Measurements from ENCODE around the gene PAGE2B.
"Not testable (repeated sequence)": the region's sequence is repeated elsewhere in the genome, so short reads cannot be mapped to it uniquely, and the experiment has no call there.

The PAGE2B gene

DNA sequence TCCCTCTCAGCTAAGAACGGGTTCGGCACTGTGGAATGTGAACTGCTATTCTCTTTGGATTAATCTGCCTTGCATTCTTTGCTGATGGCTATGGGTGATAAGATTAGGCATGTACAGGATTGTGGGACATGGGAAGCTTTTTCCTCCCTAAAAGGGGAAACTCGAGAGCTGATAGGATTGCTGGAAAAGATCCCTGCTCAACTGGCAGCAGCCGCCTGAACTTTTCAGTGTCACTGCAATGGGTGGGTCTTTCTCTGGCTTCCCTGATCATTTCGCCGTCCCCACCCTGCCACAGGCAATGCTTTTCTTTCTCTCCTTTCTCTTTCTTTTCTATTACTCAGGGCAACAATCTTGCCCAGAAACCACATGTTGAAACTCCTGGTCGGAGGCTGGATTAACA, 34.5 kb downstream of the PAGE2B start:
- no peak for DNase-seq (ENCODE audit: low spot score)

GRCh38 chrX:55111578-55112254, 36.9 kb downstream of the PAGE2B start:
- DNase-seq (ENCODE audit: low spot score) = no peak

GRCh38 chrX:55116589-55116988, 41.8 kb downstream of the PAGE2B start:
- DNase-seq (ENCODE audit: low spot score) = not testable (repeated sequence)

- no peak for DNase-seq (ENCODE audit: low spot score)
Observed at GRCh38 chrX:55118574-55118973, 43.7 kb downstream of the PAGE2B start.

- DNase-seq (ENCODE audit: low spot score) = no peak
Observed at GRCh38 chrX:55119271-55119670, 44.4 kb downstream of the PAGE2B start.

DNA sequence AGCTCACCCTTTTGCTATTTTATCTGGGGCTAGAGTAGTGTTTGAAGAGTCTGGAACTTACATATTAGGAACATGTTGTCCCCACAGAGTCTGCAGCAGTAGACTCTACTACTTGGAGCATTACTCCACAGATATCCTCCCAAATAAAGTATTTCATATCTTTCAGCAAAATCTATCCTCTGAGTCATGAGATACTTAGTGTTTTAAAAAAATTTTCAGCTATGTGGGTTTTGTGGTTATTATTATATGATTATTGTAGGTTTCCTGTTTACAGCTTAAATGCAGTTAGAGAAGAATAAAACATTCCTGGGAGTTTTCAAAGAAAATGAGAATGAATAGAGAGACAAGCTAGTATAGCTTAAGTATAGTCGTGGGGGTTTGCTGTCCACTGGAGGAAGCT, 44.9 kb downstream of the PAGE2B start:
- DNase-seq (ENCODE audit: low spot score) = no peak

GRCh38 chrX:55120761-55121358, 46.0 kb downstream of the PAGE2B start:
- no peak for DNase-seq (ENCODE audit: low spot score)

GRCh38 chrX:55123900-55124299, 49.1 kb downstream of the PAGE2B start:
- no peak for DNase-seq (ENCODE audit: low spot score)

DNA sequence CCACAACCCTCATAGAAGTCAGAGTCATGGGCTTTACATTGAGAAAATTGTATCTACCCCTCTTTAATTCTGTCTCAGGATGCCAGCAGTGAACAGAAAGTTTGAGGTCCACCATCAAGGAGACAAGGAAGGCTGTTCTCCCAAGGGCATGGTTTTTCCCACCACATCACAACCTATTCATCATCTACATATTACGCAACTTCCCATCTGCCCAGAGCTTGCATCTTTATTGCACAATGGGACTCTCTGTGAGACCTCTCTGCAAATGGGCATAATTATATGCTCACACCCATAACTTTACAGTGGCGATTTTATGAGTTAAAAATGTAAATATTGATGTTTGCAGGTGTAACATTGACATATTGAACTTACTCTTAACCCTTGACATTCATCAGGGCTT, 52.9 kb downstream of the PAGE2B start:
- no peak for DNase-seq (ENCODE audit: low spot score)

Measured in kidney capillary endothelial cell (primary cell).